Measurements from ENCODE around the gene ASAH2. TPM values are rescaled to one million over a fixed set of nuclear protein-coding genes. Genes with fewer than 3 reads are reported as not detected.

ASAH2 gene
- total and polyA plus RNA-seq, 2 of the 13 experiments (the other 11 are each of a cell fraction or from before 2014, with no cell fraction given) = 16.0 to 17.9 TPM

DNA sequence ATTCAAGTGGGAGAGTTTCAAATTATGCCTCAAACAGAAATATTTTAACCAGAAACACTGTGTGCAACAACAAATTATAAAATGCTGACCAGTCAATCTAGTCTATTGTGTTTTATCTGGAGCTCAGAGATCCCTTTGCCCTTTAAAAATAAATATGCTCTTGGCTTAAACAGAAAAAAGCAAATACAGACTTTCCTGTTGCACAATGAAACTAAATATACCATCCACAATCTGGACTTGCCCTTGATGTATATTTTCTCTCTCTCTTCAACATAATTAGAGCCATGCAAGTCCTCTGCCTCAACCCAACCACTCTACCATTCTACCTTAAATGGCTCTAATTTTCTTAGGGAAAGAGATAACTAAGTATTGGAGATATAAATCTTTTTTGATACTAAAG, 34.9 kb downstream of the ASAH2 start (continued):
- TF ChIP-seq, protein P1, sequence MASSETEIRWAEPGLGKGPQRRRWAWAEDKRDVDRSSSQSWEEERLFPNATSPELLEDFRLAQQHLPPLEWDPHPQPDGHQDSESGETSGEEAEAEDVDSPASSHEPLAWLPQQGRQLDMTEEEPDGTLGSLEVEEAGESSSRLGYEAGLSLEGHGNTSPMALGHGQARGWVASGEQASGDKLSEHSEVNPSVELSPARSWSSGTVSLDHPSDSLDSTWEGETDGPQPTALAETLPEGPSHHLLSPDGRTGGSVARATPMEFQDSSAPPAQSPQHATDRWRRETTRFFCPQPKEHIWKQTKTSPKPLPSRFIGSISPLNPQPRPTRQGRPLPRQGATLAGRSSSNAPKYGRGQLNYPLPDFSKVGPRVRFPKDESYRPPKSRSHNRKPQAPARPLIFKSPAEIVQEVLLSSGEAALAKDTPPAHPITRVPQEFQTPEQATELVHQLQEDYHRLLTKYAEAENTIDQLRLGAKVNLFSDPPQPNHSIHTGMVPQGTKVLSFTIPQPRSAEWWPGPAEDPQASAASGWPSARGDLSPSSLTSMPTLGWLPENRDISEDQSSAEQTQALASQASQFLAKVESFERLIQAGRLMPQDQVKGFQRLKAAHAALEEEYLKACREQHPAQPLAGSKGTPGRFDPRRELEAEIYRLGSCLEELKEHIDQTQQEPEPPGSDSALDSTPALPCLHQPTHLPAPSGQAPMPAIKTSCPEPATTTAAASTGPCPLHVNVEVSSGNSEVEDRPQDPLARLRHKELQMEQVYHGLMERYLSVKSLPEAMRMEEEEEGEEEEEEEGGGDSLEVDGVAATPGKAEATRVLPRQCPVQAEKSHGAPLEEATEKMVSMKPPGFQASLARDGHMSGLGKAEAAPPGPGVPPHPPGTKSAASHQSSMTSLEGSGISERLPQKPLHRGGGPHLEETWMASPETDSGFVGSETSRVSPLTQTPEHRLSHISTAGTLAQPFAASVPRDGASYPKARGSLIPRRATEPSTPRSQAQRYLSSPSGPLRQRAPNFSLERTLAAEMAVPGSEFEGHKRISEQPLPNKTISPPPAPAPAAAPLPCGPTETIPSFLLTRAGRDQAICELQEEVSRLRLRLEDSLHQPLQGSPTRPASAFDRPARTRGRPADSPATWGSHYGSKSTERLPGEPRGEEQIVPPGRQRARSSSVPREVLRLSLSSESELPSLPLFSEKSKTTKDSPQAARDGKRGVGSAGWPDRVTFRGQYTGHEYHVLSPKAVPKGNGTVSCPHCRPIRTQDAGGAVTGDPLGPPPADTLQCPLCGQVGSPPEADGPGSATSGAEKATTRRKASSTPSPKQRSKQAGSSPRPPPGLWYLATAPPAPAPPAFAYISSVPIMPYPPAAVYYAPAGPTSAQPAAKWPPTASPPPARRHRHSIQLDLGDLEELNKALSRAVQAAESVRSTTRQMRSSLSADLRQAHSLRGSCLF (CRISPR knock-in tag; IDR thresholded peaks at IDR 0.05; ENCODE audit: borderline replicate concordance) = no peak
- TF ChIP-seq ZNF674 (CRISPR knock-in tag; IDR thresholded peaks at IDR 0.05; ENCODE audit: low read depth) (no peak), TEAD3 (CRISPR knock-in tag; optimal IDR thresholded peaks at IDR 0.05; ENCODE audit: borderline replicate concordance) (peak; percentile 13), PPARG (CRISPR knock-in tag; conservative IDR thresholded peaks at IDR 0.05) (peak; percentile 95), NR2F6 (IDR thresholded peaks at IDR 0.05) (peak; percentile 86), NR2F6 (CRISPR knock-in tag; IDR thresholded peaks at IDR 0.05) (peak; percentile 78), HOXA5 (CRISPR knock-in tag; IDR thresholded peaks at IDR 0.05) (peak; percentile 67; the same call in 1 of the 2 replicates), CREB1 (IDR thresholded peaks at IDR 0.05) (no peak), CREB1 (CRISPR knock-in tag; IDR thresholded peaks at IDR 0.05) (peak; percentile 60), RARA (CRISPR knock-in tag; IDR thresholded peaks at IDR 0.05) (peak; percentile 99), IRF2 (CRISPR knock-in tag; IDR thresholded peaks at IDR 0.05) (peak; percentile 24; the same call in 1 of the 2 replicates), TBX3 (IDR thresholded peaks at IDR 0.05; ENCODE audit: borderline replicate concordance) (peak; percentile 58; the same call in 1 of the 2 replicates), SRSF1 (optimal IDR thresholded peaks at IDR 0.05; ENCODE audit: low read depth, low read length) (no peak), RXRB (CRISPR knock-in tag; IDR thresholded peaks at IDR 0.05; ENCODE audit: borderline replicate concordance) (peak; percentile 96), ZNF773 (CRISPR knock-in tag; IDR thresholded peaks at IDR 0.05; ENCODE audit: borderline replicate concordance) (no peak), RCOR2 (CRISPR knock-in tag; IDR thresholded peaks at IDR 0.05) (peak; percentile 76), GFI1 (CRISPR knock-in tag; IDR thresholded peaks at IDR 0.05; ENCODE audit: borderline replicate concordance) (peak; percentile 89), DNMT3B (CRISPR knock-in tag; conservative IDR thresholded peaks at IDR 0.05) (no peak)
- TF ChIP-seq, protein P2, sequence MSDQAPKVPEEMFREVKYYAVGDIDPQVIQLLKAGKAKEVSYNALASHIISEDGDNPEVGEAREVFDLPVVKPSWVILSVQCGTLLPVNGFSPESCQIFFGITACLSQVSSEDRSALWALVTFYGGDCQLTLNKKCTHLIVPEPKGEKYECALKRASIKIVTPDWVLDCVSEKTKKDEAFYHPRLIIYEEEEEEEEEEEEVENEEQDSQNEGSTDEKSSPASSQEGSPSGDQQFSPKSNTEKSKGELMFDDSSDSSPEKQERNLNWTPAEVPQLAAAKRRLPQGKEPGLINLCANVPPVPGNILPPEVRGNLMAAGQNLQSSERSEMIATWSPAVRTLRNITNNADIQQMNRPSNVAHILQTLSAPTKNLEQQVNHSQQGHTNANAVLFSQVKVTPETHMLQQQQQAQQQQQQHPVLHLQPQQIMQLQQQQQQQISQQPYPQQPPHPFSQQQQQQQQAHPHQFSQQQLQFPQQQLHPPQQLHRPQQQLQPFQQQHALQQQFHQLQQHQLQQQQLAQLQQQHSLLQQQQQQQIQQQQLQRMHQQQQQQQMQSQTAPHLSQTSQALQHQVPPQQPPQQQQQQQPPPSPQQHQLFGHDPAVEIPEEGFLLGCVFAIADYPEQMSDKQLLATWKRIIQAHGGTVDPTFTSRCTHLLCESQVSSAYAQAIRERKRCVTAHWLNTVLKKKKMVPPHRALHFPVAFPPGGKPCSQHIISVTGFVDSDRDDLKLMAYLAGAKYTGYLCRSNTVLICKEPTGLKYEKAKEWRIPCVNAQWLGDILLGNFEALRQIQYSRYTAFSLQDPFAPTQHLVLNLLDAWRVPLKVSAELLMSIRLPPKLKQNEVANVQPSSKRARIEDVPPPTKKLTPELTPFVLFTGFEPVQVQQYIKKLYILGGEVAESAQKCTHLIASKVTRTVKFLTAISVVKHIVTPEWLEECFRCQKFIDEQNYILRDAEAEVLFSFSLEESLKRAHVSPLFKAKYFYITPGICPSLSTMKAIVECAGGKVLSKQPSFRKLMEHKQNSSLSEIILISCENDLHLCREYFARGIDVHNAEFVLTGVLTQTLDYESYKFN (CRISPR knock-in tag; conservative IDR thresholded peaks at IDR 0.05) = peak; percentile 94
- TF ChIP-seq, protein P3, sequence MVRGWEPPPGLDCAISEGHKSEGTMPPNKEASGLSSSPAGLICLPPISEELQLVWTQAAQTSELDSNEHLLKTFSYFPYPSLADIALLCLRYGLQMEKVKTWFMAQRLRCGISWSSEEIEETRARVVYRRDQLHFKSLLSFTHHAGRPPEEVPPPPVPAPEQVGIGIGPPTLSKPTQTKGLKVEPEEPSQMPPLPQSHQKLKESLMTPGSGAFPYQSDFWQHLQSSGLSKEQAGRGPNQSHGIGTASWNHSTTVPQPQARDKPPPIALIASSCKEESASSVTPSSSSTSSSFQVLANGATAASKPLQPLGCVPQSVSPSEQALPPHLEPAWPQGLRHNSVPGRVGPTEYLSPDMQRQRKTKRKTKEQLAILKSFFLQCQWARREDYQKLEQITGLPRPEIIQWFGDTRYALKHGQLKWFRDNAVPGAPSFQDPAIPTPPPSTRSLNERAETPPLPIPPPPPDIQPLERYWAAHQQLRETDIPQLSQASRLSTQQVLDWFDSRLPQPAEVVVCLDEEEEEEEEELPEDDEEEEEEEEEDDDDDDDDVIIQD (CRISPR knock-in tag; IDR thresholded peaks at IDR 0.05; ENCODE audit: low read depth) = peak; percentile 73
- TF ChIP-seq, protein P4, sequence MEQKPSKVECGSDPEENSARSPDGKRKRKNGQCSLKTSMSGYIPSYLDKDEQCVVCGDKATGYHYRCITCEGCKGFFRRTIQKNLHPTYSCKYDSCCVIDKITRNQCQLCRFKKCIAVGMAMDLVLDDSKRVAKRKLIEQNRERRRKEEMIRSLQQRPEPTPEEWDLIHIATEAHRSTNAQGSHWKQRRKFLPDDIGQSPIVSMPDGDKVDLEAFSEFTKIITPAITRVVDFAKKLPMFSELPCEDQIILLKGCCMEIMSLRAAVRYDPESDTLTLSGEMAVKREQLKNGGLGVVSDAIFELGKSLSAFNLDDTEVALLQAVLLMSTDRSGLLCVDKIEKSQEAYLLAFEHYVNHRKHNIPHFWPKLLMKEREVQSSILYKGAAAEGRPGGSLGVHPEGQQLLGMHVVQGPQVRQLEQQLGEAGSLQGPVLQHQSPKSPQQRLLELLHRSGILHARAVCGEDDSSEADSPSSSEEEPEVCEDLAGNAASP (CRISPR knock-in tag; IDR thresholded peaks at IDR 0.05; ENCODE audit: borderline replicate concordance) = peak; percentile 92; the same call in 1 of the 2 replicates

All from HepG2 (cell line).